ENCODE measurements around the gene FAM151B. TPM values are rescaled to one million over a fixed set of nuclear protein-coding genes. Genes with fewer than 3 reads are reported as not detected.
"Not testable (repeated sequence)": the region's sequence is repeated elsewhere in the genome, so short reads cannot be mapped to it uniquely, and the experiment has no call there.

FAM151B gene
- total RNA-seq, 1 donor from 2014 or later: 0.06 TPM

DNA sequence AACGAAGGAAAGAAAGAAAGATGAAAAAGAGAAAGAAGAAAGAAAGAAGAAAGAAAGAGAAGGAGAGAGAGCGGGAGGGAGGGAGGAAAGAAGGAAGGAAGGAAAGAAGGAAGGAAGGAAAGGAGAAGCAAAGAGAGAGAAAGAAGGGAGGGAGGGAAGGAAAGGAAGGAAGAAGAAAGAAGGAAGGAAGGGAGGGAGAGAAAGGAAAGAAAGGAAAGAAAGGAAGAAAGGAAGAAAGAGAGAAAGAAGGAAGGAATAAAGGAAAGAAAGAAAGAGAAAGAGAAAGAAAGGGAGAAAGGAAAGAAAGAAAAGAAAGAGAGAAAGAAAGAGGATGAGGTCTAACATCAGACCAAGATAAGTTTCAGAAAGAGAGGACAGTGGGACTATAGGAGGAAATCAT lies 91.2 kb downstream of the FAM151B start:
- TF ChIP-seq, protein P1, sequence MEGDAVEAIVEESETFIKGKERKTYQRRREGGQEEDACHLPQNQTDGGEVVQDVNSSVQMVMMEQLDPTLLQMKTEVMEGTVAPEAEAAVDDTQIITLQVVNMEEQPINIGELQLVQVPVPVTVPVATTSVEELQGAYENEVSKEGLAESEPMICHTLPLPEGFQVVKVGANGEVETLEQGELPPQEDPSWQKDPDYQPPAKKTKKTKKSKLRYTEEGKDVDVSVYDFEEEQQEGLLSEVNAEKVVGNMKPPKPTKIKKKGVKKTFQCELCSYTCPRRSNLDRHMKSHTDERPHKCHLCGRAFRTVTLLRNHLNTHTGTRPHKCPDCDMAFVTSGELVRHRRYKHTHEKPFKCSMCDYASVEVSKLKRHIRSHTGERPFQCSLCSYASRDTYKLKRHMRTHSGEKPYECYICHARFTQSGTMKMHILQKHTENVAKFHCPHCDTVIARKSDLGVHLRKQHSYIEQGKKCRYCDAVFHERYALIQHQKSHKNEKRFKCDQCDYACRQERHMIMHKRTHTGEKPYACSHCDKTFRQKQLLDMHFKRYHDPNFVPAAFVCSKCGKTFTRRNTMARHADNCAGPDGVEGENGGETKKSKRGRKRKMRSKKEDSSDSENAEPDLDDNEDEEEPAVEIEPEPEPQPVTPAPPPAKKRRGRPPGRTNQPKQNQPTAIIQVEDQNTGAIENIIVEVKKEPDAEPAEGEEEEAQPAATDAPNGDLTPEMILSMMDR (conservative IDR thresholded peaks at IDR 0.05; ENCODE audit: low read depth, low read length): no peak
- H3K4me3 ChIP-seq (ENCODE audit: low read depth, low read length): no peak overlapping the region

DNA sequence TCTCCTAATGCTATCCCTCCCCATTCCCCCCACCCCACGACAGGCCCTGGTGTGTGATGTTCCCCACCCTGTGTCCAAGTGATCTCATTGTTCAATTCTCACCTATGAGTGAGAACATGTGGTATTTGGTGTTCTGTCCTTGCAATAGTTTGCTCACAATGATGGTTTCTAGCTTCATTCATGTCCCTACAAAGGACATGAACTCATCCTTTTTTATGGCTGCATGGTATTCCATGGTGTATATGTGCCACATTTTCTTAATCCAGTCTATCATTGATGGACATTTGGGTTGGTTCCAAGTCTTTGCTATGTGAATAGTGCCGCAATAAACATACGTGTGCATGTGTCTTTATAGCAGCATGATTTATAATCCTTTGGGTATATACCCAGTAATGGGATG lies 92.4 kb downstream of the FAM151B start:
- H3K4me3 ChIP-seq (ENCODE audit: low read depth, low read length); DNase-seq (ENCODE audit: low read depth): not testable (repeated sequence)

More for the DNA sequence above, 91.2 kb downstream of the FAM151B start:
- no peak for DNase-seq (ENCODE audit: low read depth)

DNA sequence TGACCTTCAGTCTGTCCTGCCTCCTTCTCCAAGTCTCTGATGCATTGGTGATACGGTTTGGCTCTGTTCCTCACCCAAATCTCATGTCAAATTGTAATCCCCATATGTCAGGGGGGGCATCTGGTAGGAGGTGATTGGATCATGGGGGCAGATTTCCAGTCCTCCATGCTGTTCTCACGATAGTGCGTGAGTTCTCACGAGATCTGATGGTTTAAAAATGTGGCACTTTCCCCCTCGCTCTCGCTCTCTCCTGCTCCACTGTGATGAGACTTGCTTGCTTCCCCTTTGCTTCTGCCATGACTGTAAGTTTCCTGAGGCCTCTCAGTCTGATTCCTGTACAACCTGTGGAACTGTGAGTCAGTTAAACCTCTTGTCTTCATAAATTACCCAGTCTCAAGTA lies 96.9 kb downstream of the FAM151B start:
- no peak overlapping the region for H3K4me3 ChIP-seq (ENCODE audit: low read depth, low read length)
- DNase-seq (ENCODE audit: low read depth): no peak
- TF ChIP-seq, protein P1 (conservative IDR thresholded peaks at IDR 0.05; ENCODE audit: low read depth, low read length): no peak

DNA sequence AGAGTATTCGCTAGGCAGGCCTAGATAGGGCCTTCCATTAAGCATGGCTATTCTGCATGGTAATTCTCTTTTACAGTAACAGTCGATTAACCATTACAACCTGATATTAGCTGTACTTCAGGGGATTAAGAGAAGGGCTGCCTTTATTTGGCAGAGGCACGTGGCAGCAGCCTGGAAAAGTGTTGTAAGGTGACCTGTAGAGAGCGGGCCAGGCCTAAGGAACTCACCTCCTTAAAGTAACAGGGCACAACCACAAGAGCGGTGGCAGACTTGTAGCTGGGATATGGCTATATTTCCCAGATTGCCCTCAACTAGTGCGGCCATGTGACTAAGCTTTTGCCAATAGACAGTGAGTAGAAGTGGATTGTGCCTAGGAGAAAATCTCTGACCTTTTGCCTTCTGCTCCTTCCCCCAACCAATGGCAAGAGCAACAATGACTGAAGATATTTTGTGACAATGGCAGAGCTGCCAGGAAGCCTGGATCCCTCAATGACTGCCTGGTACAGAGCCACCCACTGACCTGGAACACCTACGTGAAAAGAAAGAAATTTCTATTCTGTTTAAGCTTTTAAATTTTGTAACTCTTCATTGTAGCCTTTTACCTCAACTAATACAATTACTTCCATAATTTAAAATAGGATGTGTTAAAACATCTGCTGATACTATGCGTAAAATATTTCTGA lies 101.1 kb downstream of the FAM151B start:
- TF ChIP-seq, protein P1 (conservative IDR thresholded peaks at IDR 0.05; ENCODE audit: low read depth, low read length): no peak
- H3K4me3 ChIP-seq (ENCODE audit: low read depth, low read length): no peak overlapping the region
- DNase-seq (ENCODE audit: low read depth): no peak

DNA sequence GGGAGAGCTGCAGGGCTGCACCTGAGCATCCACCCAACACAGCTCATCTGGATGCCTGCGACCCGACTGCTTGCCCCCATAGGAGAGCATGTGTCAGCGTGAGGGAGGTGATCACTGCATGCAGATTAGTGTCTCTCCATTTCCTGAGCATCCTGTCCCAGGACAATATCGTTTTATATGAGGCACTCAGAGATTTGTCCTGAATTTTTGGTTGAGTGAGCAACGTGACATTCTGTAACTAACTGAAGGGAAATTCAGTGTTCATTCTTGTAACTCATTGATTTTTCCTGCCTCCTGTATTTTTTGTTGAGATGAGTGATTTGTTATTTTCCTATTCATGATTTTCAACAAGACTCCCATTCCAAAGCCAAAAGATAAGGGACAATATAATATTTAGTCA lies 102.9 kb downstream of the FAM151B start:
- DNase-seq (ENCODE audit: low read depth): peak; percentile 19
- TF ChIP-seq, protein P1 (conservative IDR thresholded peaks at IDR 0.05; ENCODE audit: low read depth, low read length): no peak
- no peak overlapping the region for H3K4me3 ChIP-seq (ENCODE audit: low read depth, low read length)

DNA sequence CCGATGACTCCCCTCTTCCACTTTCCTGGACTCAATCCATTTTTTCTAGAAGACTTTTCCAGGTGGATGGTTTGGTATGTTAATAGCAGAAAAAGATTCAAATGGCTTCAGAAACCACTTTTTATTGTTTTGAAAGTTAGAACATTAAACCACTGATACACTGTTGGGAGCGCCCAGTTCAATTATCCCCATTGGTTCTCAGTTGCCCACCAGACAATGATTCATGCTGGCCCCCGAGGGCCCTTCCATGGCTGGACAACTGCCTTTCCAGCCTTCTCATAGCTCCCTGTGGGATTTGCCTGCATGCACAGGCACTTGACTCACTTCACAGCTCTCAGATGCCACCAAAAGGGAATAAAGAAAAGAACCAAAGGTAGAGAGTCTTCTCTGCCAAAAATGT lies 103.5 kb downstream of the FAM151B start:
- TF ChIP-seq, protein P1 (conservative IDR thresholded peaks at IDR 0.05; ENCODE audit: low read depth, low read length): peak; percentile 15
- peak; percentile 88 for DNase-seq (ENCODE audit: low read depth)
- H3K4me3 ChIP-seq (ENCODE audit: low read depth, low read length): no peak overlapping the region

DNA sequence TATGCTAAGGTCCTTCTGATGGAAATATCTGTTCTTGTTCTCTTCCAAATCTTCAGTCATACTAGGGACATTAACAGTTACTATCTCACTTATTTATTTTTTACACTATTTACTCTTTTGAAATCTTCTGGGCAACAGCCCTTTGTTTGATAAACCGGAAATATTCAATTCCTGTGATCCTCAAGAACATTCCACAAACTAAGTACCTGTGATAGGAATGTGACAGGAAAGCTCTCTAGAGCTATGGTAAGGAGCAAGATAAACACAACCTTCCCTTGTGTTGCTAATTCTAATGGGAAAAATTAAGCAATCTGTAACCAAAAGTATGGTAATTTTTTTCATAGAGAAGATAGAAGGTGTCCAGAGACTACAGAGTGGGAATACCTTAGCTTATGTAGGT lies 104.2 kb downstream of the FAM151B start:
- DNase-seq (ENCODE audit: low read depth): peak; percentile 32
- no peak overlapping the region for H3K4me3 ChIP-seq (ENCODE audit: low read depth, low read length)
- TF ChIP-seq, protein P1 (conservative IDR thresholded peaks at IDR 0.05; ENCODE audit: low read depth, low read length): no peak

Other genes with a start within 250 kb of the FAM151B start
- gene SERINC5, start 232.1 kb upstream of the FAM151B start, total RNA-seq: 6.9 and 7.1 TPM in 2 replicates
- not detected in 2 replicates for gene SPZ1, start 168.1 kb upstream of the FAM151B start, total RNA-seq
- gene ZFYVE16, start 80.0 kb upstream of the FAM151B start, total RNA-seq: 15.6 and 26.9 TPM in 2 replicates
- 1.2 TPM in 2 replicates for gene ANKRD34B, start 82.2 kb downstream of the FAM151B start, total RNA-seq
- 8.8 and 13.6 TPM in 2 replicates for gene MSH3, start 166.6 kb downstream of the FAM151B start, total RNA-seq
- 63.2 and 127 TPM in 2 replicates for gene DHFR, start 166.9 kb downstream of the FAM151B start, total RNA-seq